Mammary epithelial cell (primary cell): ENCODE data around the gene GRIA1.

Source experiments
- EZH2 ChIP-seq: IDR thresholded peaks from 2 replicates; pipeline ENCODE4 v1.6.1; 2012; ENCODE audit warnings: low read length, inconsistent platforms, borderline replicate concordance
- TF ChIP-seq, protein P1 (sequence below), 2 donors: IDR thresholded peaks in 1 of 2; conservative IDR thresholded peaks in 1 of 2; 2 replicates each; pipeline ENCODE4 v1.5.1; 2011 to 2012; ENCODE audit warnings: inconsistent platforms in 2 of 2, low read length in 2 of 2, mild to moderate bottlenecking in 2 of 2, control low read depth in 1 of 2, low read depth in 1 of 2; ENCODE audit not compliant: insufficient read depth in 1 of 2; ENCODE audit errors: extremely low read depth in 1 of 2

DNA sequence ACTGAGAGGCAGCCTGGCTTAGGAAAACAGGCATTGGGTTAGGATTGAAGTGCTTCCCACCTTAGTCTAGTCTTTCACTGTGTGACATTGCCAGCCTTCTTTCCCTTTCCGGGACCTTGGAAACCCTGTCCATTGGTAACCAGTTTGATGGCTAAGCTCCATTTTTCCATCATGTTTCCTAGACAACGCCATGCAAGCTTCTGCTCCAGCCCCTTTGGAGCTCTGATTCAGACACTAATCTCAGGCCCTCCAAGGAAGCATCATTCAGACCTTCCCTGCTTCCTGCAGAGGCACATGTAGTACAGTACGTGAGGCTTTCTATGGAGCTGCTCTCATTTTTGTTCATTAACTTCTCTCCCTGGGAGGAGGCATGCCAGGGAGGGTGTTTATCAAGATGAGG lies 68.5 kb downstream of the GRIA1 start:
- TF ChIP-seq EZH2 = no peak
- TF ChIP-seq, protein P1, sequence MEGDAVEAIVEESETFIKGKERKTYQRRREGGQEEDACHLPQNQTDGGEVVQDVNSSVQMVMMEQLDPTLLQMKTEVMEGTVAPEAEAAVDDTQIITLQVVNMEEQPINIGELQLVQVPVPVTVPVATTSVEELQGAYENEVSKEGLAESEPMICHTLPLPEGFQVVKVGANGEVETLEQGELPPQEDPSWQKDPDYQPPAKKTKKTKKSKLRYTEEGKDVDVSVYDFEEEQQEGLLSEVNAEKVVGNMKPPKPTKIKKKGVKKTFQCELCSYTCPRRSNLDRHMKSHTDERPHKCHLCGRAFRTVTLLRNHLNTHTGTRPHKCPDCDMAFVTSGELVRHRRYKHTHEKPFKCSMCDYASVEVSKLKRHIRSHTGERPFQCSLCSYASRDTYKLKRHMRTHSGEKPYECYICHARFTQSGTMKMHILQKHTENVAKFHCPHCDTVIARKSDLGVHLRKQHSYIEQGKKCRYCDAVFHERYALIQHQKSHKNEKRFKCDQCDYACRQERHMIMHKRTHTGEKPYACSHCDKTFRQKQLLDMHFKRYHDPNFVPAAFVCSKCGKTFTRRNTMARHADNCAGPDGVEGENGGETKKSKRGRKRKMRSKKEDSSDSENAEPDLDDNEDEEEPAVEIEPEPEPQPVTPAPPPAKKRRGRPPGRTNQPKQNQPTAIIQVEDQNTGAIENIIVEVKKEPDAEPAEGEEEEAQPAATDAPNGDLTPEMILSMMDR (conservative IDR thresholded peaks at IDR 0.05 in 1 of 2, IDR thresholded peaks at IDR 0.05 in 1 of 2; ENCODE audit: extremely low read depth in 1 of 2, insufficient read depth in 1 of 2, low read depth in 1 of 2, low read length in 2 of 2) = no peak
